K562 (cell line): ENCODE measurements around the gene NOL12. TPM values are rescaled to one million over a fixed set of nuclear protein-coding genes. Genes with fewer than 3 reads are reported as not detected.

Source experiments
- CHD2 ChIP-seq: IDR thresholded peaks from 2 replicates; pipeline ENCODE4 v1.6.1; 2011; ENCODE audit warnings: low read depth, low read length
- CREM ChIP-seq: IDR thresholded peaks from 2 replicates; pipeline ENCODE4 v1.6.1; 2014; ENCODE audit warnings: antibody characterized with exemption, low read depth
- EP300 ChIP-seq: IDR thresholded peaks from 2 replicates; pipeline ENCODE4 v1.6.1; 2012; ENCODE audit warnings: low read length, improper control_type of control experiment
- ETV1 ChIP-seq: fragments of 450-650 bp; conservative IDR thresholded peaks from 2 replicates; pipeline ENCODE4 v1.6.1; 2016; ENCODE audit warnings: missing genetic modification characterization, control low read depth, low read depth, missing compliant biosample characterization
- KLF10 ChIP-seq: fragments of 250-450 bp; sonication (Bioruptor Pico); IDR thresholded peaks from 2 replicates; pipeline ENCODE4 v1.6.1; 2021; ENCODE audit warnings: matching md5 sums
- MAZ ChIP-seq, 2 experiments: fragments of 450-650 bp in 1 of 2; sonication (generic) in 1 of 2; formaldehyde crosslinking; IDR thresholded peaks in 1 of 2; conservative IDR thresholded peaks in 1 of 2; 2 replicates each; pipeline versions ENCODE4 v1.4.0 to v1.5.0; 2020; ENCODE audit warnings: mild to moderate bottlenecking in 1 of 2, missing genetic modification reagents in 1 of 2
- SP1 ChIP-seq: sonication (generic); formaldehyde crosslinking; IDR thresholded peaks from 2 replicates; pipeline ENCODE4 v1.8.1; 2022; ENCODE audit warnings: mild to moderate bottlenecking, missing genetic modification reagents
- SUPT5H ChIP-seq: fragments of 450-650 bp; IDR thresholded peaks from 2 replicates; pipeline ENCODE4 v1.6.1; 2016
- TCF7 ChIP-seq: sonication (generic); IDR thresholded peaks from 2 replicates; pipeline ENCODE4 v1.6.1; 2016; ENCODE audit warnings: antibody characterized with exemption, borderline replicate concordance
- TRIM28 ChIP-seq: fragments of 450-650 bp; IDR thresholded peaks from 2 replicates; pipeline ENCODE4 v1.6.1; 2017
- U2AF1 ChIP-seq: fragments of 200-400 bp; formaldehyde crosslinking; optimal IDR thresholded peaks from 2 replicates; pipeline ENCODE3; 2017; ENCODE audit warnings: mild to moderate bottlenecking, low read depth, low read length, moderate library complexity
- ZKSCAN1 ChIP-seq: fragments of 150-350 bp; IDR thresholded peaks from 2 replicates; pipeline ENCODE4 v1.6.1; 2016; ENCODE audit warnings: low read depth, low read length
- ZNF146 ChIP-seq: IDR thresholded peaks from one replicate; pipeline ENCODE4 v1.6.1; 2018; ENCODE audit warnings: missing compliant biosample characterization; ENCODE audit not compliant: unreplicated experiment
- ZNF316 ChIP-seq: fragments of 450-650 bp; IDR thresholded peaks from 2 replicates; pipeline ENCODE4 v1.6.1; 2016
- ZNF384 ChIP-seq: IDR thresholded peaks from 2 replicates; pipeline ENCODE4 v1.6.1; 2012; ENCODE audit warnings: low read depth, low read length, improper control_type of control experiment
- ZNF699 ChIP-seq: fragments of 250-450 bp; sonication (Bioruptor Pico); IDR thresholded peaks from 2 replicates; pipeline ENCODE4 v1.8.0; 2021; ENCODE audit warnings: mild to moderate bottlenecking, moderate library complexity; ENCODE audit not compliant: insufficient replicate concordance
- polyA plus RNA-seq, 8 experiments: library from polyadenylated mRNA; depleted of rRNA in 4 of 8; stranded (reverse) in 5 of 8; unstranded in 3 of 8; fragments of >200 nt; fragmentation: Nextera tagmentation in 2 of 8; fragmentation: Illumina TruSeq in 1 of 8; extraction: Ambion mirVana in 2 of 8; extraction: Trizol in 1 of 8; gene quantifications; 2 replicates each; pipeline versions ENCODE4 v1.2.1 to v1.2.3, GENCODE V29; 2011 to 2014; ENCODE audit warnings: inconsistent platforms in 1 of 8, missing spikeins in 1 of 8
- total RNA-seq, 7 experiments: library from RNA; depleted of rRNA in 6 of 7; stranded (reverse); fragments of >200 nt in 6 of 7; fragmentation: Illumina TruSeq in 2 of 7; extraction: Trizol in 2 of 7; gene quantifications; 2 replicates each; pipeline versions ENCODE4 v1.2.1 to v1.2.3, GENCODE V29; 2011 to 2021; ENCODE audit warnings: low replicate concordance in 1 of 7
- TF ChIP-seq, protein P1 (sequence below): fragments of 450-650 bp; IDR thresholded peaks from 2 replicates; pipeline ENCODE4 v1.6.1; 2014; ENCODE audit warnings: low read depth, mild to moderate bottlenecking, moderate library complexity, borderline replicate concordance
- TF ChIP-seq, protein P2 (sequence below): sonication (generic); formaldehyde crosslinking; IDR thresholded peaks from 2 replicates; pipeline ENCODE4 v1.8.0; 2023; ENCODE audit warnings: mild to moderate bottlenecking, missing genetic modification reagents
- TF ChIP-seq, protein P3 (sequence below): fragments of 450-650 bp; IDR thresholded peaks from 2 replicates; pipeline ENCODE4 v1.6.1; 2016; ENCODE audit warnings: borderline replicate concordance
- TF ChIP-seq, protein P4 (sequence below): sonication (generic); formaldehyde crosslinking; IDR thresholded peaks from 2 replicates; pipeline ENCODE4 v1.9.0; 2022; ENCODE audit warnings: mild to moderate bottlenecking, missing genetic modification reagents

The NOL12 gene
- total and polyA plus RNA-seq, 9 of the 15 experiments (the other 6 are each of a cell fraction or from before 2014, with no cell fraction given) = 2.8 to 40.9 (median 28.5) TPM

DNA sequence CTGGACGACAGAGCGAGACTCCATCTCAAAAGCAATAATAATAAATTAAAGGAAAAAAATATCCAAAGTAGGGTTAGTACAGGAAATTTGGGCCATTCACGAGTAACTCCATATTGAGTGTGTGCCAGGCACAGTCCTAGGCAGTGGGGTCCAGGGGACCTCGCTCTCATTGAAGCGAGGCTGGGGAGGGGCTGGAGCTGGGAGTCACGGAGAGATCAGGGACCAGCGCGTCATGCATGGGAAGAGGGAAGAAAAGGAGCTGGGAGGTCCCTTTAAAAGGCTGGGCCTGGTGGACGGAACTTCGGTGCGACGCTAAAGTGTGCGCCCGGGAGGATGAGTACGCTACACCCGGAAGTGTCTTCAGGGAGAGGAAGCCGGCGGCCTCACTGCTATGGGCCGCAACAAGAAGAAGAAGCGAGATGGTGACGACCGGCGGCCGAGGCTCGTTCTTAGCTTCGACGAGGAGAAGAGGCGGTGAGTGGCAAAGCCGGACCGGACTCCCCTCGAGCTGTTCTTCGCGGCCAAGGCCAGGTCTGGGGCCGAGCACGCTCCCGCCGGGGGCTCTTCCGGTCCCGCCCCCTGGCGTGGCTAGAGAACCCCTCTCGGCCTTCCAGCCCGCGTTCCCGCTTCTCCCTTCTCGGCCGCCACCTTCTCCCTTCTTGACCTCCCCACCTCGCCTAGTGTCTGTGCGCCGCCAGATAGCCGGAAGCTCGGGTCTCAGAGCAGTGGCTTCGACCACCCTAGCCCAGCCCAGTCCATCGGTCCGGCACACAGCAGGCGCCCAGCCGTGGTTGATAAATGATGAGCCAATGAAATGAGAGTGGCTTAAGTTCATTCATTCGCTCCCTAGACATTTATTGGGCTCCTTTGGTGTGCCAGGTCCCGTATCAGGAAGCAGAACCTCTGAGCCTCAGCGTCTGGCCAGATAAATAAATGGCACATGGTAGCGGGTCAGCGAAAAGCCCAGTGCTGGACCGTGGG is at the start of gene NOL12 (continued):
- TF ChIP-seq, protein P1, sequence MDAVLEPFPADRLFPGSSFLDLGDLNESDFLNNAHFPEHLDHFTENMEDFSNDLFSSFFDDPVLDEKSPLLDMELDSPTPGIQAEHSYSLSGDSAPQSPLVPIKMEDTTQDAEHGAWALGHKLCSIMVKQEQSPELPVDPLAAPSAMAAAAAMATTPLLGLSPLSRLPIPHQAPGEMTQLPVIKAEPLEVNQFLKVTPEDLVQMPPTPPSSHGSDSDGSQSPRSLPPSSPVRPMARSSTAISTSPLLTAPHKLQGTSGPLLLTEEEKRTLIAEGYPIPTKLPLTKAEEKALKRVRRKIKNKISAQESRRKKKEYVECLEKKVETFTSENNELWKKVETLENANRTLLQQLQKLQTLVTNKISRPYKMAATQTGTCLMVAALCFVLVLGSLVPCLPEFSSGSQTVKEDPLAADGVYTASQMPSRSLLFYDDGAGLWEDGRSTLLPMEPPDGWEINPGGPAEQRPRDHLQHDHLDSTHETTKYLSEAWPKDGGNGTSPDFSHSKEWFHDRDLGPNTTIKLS = peak; percentile 62; the same call in 1 of the 2 replicates
- TF ChIP-seq ZNF384 = no peak
- TF ChIP-seq, protein P2, sequence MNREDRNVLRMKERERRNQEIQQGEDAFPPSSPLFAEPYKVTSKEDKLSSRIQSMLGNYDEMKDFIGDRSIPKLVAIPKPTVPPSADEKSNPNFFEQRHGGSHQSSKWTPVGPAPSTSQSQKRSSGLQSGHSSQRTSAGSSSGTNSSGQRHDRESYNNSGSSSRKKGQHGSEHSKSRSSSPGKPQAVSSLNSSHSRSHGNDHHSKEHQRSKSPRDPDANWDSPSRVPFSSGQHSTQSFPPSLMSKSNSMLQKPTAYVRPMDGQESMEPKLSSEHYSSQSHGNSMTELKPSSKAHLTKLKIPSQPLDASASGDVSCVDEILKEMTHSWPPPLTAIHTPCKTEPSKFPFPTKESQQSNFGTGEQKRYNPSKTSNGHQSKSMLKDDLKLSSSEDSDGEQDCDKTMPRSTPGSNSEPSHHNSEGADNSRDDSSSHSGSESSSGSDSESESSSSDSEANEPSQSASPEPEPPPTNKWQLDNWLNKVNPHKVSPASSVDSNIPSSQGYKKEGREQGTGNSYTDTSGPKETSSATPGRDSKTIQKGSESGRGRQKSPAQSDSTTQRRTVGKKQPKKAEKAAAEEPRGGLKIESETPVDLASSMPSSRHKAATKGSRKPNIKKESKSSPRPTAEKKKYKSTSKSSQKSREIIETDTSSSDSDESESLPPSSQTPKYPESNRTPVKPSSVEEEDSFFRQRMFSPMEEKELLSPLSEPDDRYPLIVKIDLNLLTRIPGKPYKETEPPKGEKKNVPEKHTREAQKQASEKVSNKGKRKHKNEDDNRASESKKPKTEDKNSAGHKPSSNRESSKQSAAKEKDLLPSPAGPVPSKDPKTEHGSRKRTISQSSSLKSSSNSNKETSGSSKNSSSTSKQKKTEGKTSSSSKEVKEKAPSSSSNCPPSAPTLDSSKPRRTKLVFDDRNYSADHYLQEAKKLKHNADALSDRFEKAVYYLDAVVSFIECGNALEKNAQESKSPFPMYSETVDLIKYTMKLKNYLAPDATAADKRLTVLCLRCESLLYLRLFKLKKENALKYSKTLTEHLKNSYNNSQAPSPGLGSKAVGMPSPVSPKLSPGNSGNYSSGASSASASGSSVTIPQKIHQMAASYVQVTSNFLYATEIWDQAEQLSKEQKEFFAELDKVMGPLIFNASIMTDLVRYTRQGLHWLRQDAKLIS (CRISPR knock-in tag) = no peak
- no peak for TF ChIP-seq ZNF699 (CRISPR knock-in tag)
- peak; percentile 74 for TF ChIP-seq SUPT5H
- TF ChIP-seq, protein P3, sequence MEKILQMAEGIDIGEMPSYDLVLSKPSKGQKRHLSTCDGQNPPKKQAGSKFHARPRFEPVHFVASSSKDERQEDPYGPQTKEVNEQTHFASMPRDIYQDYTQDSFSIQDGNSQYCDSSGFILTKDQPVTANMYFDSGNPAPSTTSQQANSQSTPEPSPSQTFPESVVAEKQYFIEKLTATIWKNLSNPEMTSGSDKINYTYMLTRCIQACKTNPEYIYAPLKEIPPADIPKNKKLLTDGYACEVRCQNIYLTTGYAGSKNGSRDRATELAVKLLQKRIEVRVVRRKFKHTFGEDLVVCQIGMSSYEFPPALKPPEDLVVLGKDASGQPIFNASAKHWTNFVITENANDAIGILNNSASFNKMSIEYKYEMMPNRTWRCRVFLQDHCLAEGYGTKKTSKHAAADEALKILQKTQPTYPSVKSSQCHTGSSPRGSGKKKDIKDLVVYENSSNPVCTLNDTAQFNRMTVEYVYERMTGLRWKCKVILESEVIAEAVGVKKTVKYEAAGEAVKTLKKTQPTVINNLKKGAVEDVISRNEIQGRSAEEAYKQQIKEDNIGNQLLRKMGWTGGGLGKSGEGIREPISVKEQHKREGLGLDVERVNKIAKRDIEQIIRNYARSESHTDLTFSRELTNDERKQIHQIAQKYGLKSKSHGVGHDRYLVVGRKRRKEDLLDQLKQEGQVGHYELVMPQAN = peak; percentile 92
- TF ChIP-seq ETV1 = peak; percentile 82
- peak; percentile 83 for TF ChIP-seq CREM
- TF ChIP-seq SP1 (CRISPR knock-in tag) = peak; percentile 100
- no peak for TF ChIP-seq ZNF316
- no peak for TF ChIP-seq EP300
- no peak for TF ChIP-seq ZKSCAN1
- TF ChIP-seq ZNF146 (CRISPR knock-in tag) = no peak
- peak; percentile 78 to 85 for TF ChIP-seq MAZ (CRISPR knock-in tag; conservative IDR thresholded peaks at IDR 0.05 in 1 of 2, IDR thresholded peaks at IDR 0.05 in 1 of 2)
- peak; percentile 52; the same call in 1 of the 2 replicates for TF ChIP-seq TRIM28
- TF ChIP-seq U2AF1 = no peak
- TF ChIP-seq, protein P4, sequence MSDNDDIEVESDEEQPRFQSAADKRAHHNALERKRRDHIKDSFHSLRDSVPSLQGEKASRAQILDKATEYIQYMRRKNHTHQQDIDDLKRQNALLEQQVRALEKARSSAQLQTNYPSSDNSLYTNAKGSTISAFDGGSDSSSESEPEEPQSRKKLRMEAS (CRISPR knock-in tag) = no peak; the same call in 1 of the 2 replicates
- no peak for TF ChIP-seq CHD2
- TF ChIP-seq TCF7 = no peak
- no peak for TF ChIP-seq KLF10
